Spleen (tissue), 7 donors: ENCODE data around the gene HMGCR.

Experiments used
- CTCF ChIP-seq, 11 experiments: fragments of 200-600 bp in 7 of 11; fragments of 450-650 bp in 4 of 11; sonication (generic) in 4 of 11; IDR thresholded peaks in 8 of 11; conservative IDR thresholded peaks in 3 of 11; 1 replicate in 7 of 11; 2 replicates in 4 of 11; pipeline versions ENCODE4 v1.4.0 to v1.8.0; 2016 to 2021; ENCODE audit warnings: antibody characterized with exemption in 11 of 11, inconsistent platforms in 4 of 11, mild to moderate bottlenecking in 1 of 11
- POLR2A ChIP-seq, 3 donors: fragments of 450-650 bp; IDR thresholded peaks; one replicate each; pipeline ENCODE4 v1.5.1; 2017; ENCODE audit warnings: antibody characterized with exemption in 3 of 3, mild to moderate bottlenecking in 1 of 3
- POLR2AphosphoS5 ChIP-seq, 3 donors: sonication (generic); formaldehyde crosslinking; IDR thresholded peaks; one replicate each; pipeline ENCODE4 v1.5.1; 2017; ENCODE audit warnings: antibody characterized with exemption in 3 of 3
- donor health status: DM: no; HTN: no; CAD: no; lungs with moderate emphysema.
- donor health status: DM: no; HTN: no; CAD: no.
- donor health status: DM: no; HTN: no; CAD: no.

GRCh38 chr5:75337366-75338021 lies 474 bp downstream of the HMGCR start:
- TF ChIP-seq CTCF (IDR thresholded peaks at IDR 0.05 in 8 of 11, conservative IDR thresholded peaks at IDR 0.05 in 3 of 11) (no peak), POLR2A (IDR thresholded peaks at IDR 0.05) (peak in 1 of 3 donors; percentile 3), POLR2AphosphoS5 (IDR thresholded peaks at IDR 0.05) (no peak)
